ENCODE data around the gene GTF2IRD1.
"Not testable (repeated sequence)": the region's sequence is repeated elsewhere in the genome, so short reads cannot be mapped to it uniquely, and the experiment has no call there.

Gene GTF2IRD1

GRCh38 chr7:74606909-74607510 is 153.3 kb downstream of the GTF2IRD1 start:
- DNase-seq, result no peak

- no peak for DNase-seq
Measured at GRCh38 chr7:74612015-74612829, 158.5 kb downstream of the GTF2IRD1 start.

- DNase-seq, result no peak
Measured at GRCh38 chr7:74615933-74616780, 162.5 kb downstream of the GTF2IRD1 start.

GRCh38 chr7:74617180-74617744 is 163.6 kb downstream of the GTF2IRD1 start:
- DNase-seq, result no peak

- no peak for DNase-seq
Measured at GRCh38 chr7:74619235-74619860, 165.6 kb downstream of the GTF2IRD1 start.

GRCh38 chr7:74622228-74622749 is 168.6 kb downstream of the GTF2IRD1 start:
- no peak for DNase-seq

GRCh38 chr7:74623135-74623534 is 169.4 kb downstream of the GTF2IRD1 start:
- no peak for DNase-seq

- no peak for DNase-seq
Measured at GRCh38 chr7:74625446-74625845, 171.7 kb downstream of the GTF2IRD1 start.

GRCh38 chr7:74627661-74628411 is 174.1 kb downstream of the GTF2IRD1 start:
- no peak for DNase-seq

- no peak for DNase-seq
Measured at GRCh38 chr7:74632505-74632904, 178.8 kb downstream of the GTF2IRD1 start.

- no peak for DNase-seq
Measured at GRCh38 chr7:74633451-74633921, 179.8 kb downstream of the GTF2IRD1 start.

GRCh38 chr7:74637745-74638144 is 184.0 kb downstream of the GTF2IRD1 start:
- DNase-seq, result no peak

- not testable (repeated sequence) for DNase-seq
Measured at GRCh38 chr7:74650055-74650454, 196.3 kb downstream of the GTF2IRD1 start.

GRCh38 chr7:74650493-74651132 is 196.9 kb downstream of the GTF2IRD1 start:
- DNase-seq, result not testable (repeated sequence)

- not testable (repeated sequence) for DNase-seq
Measured at GRCh38 chr7:74651133-74651504, 197.4 kb downstream of the GTF2IRD1 start.

Measured in NCI-H446 treated with DMSO at 0.1 percent for 48 hours (cell line).